ENCODE measurements around the gene HNRNPA3.

GRCh38 chr2:177221534-177221933 is 8.9 kb downstream of the HNRNPA3 start:
- no peak for TF ChIP-seq CTCF (IDR thresholded peaks at IDR 0.05)
- TF ChIP-seq EZH2phosphoT487 (IDR thresholded peaks at IDR 0.05) = no peak
- TF ChIP-seq EZH2 (IDR thresholded peaks at IDR 0.05) = no peak
